Left ventricle myocardium superior (tissue), 1 donor: ENCODE measurements around the gene BNIPL. TPM values are rescaled to one million over a fixed set of nuclear protein-coding genes. Genes with fewer than 3 reads are reported as not detected.

Source experiments
- ATAC-seq: fragments of 200-7000 bp; cut with Tn5 transposase; one replicate; pipeline ENCODE4 v1.9.1; 2020; ENCODE audit warnings: mild to moderate bottlenecking, moderate library complexity
- DNase-seq: peaks from one replicate; pipeline ENCODE4 v3.0.0-alpha.2; 2020
- intact Hi-C: fragments of 100-400 bp; cut with micrococcal nuclease; formaldehyde crosslinking; loops from one replicate; pipeline ENCODE4 v1.11.0; 2022
- total RNA-seq: library from RNA; stranded (reverse); fragmentation: NEBNext Ultra II Directional; extraction: Animal tissue kit (Norgen Biotek cat#: 25700); gene quantifications from one replicate; pipeline ENCODE4 v1.2.1, GENCODE V29; 2021
- donor health status: DM: no; HTN: yes; CAD: no; lungs with severe emphysema.

BNIPL gene
- total RNA-seq, 1 donor from 2014 or later, result 0.32 TPM

DNA sequence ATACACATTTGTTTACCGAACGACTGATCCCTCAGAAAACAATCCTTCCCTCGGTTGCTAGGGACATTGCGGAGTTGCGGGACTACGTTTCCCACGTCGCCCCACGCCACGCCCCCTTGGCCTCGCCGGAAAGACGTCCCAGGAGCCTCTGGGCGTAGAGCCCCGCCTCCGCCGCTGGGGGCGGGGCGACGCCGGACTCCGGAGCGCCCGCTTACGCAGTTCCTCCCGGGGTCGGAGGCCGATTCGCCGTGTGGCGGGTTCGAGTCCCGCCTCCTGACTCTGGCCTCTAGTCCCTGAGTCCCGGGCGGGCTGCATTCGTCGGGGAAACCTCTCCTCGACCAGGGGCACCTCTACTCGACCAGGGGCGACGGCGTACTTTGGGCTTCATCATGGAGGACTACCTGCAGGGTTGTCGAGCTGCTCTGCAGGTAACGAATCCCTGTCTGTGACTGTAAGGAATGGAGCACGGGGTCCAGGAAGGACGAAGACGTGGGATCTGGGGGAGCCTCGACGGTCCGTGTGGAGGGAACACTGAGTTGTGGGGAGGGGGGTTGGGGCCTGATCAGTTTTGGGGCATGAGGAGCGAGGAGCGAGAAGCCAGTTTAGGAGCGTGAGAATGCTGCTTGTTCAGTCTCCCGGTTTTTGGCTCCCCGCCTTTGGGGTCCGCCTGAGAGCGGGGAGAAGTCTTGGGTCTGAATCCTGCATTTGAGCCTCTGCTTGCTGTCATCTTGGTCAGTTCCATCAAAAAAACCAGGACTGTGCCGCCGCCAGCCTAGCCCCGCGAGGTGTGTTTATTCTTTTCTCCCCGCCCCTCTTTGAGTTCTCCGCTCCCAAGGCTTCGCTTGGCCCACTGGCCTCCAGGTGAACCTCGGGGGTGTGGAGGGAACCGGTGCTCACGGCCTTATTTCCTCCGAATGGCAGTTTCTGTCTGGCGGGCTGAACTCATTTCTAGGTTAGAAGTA, 27.9 kb upstream of the BNIPL start, which contains the start of gene PRUNE1:
PRUNE1 (plus strand) TSS at position 206 of the 962 bp plus-strand sequence; CDS start at position 390, 184 bp downstream.
- intact Hi-C loops, result no loop called here
- ATAC-seq (peak; percentile 88), DNase-seq (peak; percentile 98)

- DNase-seq (no peak), ATAC-seq (no peak)
- intact Hi-C loops, result no loop called here
Measured at GRCh38 chr1:151009206-151009587, 27.2 kb upstream of the BNIPL start.

GRCh38 chr1:151009674-151010345, 26.6 kb upstream of the BNIPL start:
- DNase-seq (no peak), ATAC-seq (no peak)
- intact Hi-C loops, result no loop called here

DNA sequence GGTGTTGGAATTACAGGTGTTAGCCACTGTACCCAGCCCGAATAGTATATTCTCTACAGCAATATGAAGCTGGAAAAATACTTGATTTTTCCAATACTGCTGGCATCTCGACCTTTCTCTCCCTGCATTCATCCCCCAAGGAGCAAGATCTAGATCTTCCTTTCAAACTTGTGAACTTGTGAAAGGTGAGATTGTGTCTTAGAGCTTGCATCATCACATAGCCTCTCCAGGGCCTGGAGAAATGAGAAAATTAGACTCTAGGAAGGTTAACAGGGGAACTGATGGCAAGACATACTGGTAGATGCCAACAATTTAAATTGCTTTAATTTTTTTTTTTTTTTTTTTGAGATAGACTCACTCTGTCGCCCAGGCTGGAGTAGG, 26.1 kb upstream of the BNIPL start:
- ATAC-seq (no peak), DNase-seq (no peak)
- intact Hi-C loops, result no loop called here

DNA sequence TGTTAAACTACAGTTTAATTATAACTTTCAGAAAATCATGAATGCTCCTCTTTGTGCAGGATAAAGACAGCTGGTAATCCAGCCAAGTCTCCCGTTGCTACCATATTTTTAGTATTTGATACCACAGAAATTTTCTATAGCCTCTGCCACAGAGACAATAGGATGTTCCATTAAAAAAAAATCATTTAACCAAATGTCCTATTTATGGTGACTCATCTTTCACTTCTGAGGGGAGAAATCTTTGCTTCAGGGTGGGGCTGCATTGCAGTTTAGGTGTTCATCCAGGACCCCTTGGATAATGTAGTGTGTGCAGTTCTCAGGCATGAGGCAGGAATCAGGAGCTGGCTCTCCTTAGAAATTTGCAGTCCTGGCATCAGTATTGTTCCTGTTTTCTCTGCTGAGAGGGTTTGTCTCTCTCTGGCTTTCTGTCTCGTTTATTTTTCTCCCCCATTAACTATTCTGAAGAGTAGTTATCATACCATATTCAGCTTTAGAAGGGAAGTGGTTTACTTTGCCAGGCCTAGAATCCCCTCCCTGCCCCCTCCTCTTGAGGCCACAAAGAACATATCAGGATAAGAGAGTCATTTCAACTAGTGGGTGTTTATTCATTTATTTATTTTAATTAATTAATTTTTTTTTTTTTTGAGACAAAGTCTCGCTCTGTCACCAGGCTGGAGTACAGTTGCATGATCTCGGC, 25.1 kb upstream of the BNIPL start:
- ATAC-seq (no peak), DNase-seq (no peak)
- intact Hi-C loops, result no loop called here

- intact Hi-C loops, result no loop called here
- peak; percentile 55 for ATAC-seq
- DNase-seq, result peak; percentile 50
Measured at GRCh38 chr1:151012684-151013471, 23.5 kb upstream of the BNIPL start.

DNA sequence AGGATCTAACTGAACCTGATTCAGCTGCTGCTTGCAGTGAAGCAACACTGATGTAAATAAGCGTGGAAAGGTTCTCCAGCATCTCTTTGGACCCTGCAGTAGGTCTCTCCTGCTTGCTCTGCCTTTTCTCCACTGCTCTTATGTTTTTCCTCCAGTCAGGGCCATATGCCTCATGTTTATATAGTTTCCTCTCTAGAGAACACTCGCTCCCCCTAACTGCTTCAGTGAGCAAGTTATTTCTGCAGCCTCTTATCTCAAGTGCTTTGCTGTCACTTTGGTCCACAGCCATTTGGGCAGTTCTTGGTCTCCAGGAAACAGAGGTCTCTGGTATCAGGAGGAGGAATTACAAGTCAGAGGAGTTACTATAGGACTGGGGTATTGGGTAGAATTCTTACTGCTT, 22.9 kb upstream of the BNIPL start:
- DNase-seq (no peak), ATAC-seq (peak; percentile 86)
- intact Hi-C loops, result no loop called here

GRCh38 chr1:151024540-151025146, 11.7 kb upstream of the BNIPL start:
- peak; percentile 82 for DNase-seq
- ATAC-seq, result peak; percentile 79
- intact Hi-C loops, result no loop called here

DNA sequence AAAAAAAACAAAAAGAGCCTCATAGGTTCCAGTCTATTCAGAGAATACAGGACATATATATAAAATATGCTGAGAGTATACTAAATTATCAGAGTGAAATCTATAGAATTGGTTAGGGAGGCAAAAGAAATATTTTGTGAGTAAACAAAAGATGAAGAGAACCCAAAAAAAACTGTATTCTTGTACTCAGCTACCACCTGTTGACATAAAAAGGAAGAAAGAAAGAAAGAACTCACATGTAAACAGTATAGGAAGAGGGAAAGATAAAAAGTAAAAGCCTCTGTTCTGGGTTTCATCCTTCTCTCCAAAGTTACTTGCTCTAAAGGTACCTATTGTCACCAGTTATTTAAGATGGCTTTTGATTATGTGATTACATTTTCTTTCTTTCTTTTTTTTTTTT, 9.9 kb upstream of the BNIPL start:
- ATAC-seq (no peak), DNase-seq (no peak)
- intact Hi-C loops, result no loop called here

DNA sequence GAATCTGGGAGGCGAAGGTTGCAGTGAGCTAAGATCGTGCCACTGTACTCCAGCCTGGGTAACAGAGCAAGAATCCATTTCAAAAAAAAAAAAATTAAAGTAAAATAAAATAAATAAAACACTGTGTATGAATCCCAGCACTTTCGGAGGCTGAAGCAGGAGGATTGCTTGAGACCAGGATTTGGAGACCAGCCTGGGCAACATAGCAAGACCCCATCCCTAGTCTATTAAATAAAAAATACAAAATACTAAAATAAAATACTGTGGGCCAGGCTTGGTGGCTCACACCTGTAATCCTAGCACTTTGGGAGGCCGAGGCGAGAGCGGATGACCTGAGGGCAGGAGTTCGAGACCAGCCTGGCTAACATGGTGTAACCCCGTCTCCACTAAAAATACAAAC, 4.2 kb upstream of the BNIPL start:
- ATAC-seq (no peak), DNase-seq (no peak)
- intact Hi-C loops, result no loop called here

GRCh38 chr1:151035167-151035566, 1.2 kb upstream of the BNIPL start:
- DNase-seq, result no peak
- intact Hi-C loops, result no loop called here
- ATAC-seq, result peak; percentile 35

DNA sequence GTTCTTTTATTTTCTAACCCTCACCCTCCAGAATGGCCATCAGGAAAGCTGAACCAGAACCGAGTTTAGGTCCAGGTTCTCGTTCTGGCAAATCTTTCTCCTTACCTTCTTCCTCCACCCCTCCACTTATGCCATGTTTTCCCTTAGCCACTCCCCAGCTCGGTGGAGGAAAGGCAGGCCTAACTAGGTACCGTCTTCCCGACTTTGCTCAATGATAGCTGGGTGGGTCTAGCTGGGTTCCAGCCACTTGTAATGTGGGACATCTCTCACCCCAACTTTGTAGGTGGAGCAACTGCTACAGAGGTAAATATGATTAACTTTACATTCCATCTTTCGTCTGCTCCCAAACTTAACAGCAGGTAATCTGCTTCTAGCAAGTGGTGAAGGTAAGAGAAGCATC, 646 bp downstream of the BNIPL start:
- ATAC-seq (no peak), DNase-seq (no peak)
- intact Hi-C loops, result no loop called here

- ATAC-seq, result no peak
Measured at GRCh38 chr1:151039521-151039920, 3.1 kb downstream of the BNIPL start.

GRCh38 chr1:151043163-151043562, 6.8 kb downstream of the BNIPL start:
- ATAC-seq (no peak), DNase-seq (no peak)
- intact Hi-C loops, result no loop called here

More at GRCh38 chr1:151039521-151039920, 3.1 kb downstream of the BNIPL start:
- DNase-seq, result no peak
- intact Hi-C loops, result no loop called here

GRCh38 chr1:151047591-151047924, 11.2 kb downstream of the BNIPL start, which contains the start of gene C1orf56:
TSS of gene C1orf56 (plus strand) at chr1:151047751. CDS start at chr1:151047848, 97 bp downstream.
- intact Hi-C loops, result no loop called here
- peak; percentile 83 for DNase-seq
- ATAC-seq, result peak; percentile 88

DNA sequence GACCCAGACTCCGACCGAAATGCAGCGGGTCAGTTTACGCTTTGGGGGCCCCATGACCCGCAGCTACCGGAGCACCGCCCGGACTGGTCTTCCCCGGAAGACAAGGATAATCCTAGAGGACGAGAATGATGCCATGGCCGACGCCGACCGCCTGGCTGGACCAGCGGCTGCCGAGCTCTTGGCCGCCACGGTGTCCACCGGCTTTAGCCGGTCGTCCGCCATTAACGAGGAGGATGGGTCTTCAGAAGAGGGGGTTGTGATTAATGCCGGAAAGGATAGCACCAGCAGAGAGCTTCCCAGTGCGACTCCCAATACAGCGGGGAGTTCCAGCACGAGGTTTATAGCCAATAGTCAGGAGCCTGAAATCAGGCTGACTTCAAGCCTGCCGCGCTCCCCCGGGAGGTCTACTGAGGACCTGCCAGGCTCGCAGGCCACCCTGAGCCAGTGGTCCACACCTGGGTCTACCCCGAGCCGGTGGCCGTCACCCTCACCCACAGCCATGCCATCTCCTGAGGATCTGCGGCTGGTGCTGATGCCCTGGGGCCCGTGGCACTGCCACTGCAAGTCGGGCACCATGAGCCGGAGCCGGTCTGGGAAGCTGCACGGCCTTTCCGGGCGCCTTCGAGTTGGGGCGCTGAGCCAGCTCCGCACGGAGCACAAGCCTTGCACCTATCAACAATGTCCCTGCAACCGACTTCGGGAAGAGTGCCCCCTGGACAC, 11.7 kb downstream of the BNIPL start:
- DNase-seq (peak; percentile 80), ATAC-seq (peak; percentile 83)
- intact Hi-C loops, result no loop called here

DNA sequence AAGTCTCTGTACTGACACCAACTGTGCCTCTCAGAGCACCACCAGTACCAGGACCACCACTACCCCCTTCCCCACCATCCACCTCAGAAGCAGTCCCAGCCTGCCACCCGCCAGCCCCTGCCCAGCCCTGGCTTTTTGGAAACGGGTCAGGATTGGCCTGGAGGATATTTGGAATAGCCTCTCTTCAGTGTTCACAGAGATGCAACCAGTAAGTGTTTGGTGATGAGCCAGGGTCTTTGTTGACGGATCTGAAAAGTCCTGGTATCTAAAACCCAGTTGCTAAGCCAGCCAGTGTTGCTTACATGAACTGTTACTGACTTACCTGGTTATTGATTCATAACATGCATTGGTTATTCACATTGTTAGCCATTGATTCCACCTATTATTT, 12.3 kb downstream of the BNIPL start:
- intact Hi-C loops, result no loop called here
- ATAC-seq, result no peak

GRCh38 chr1:151049458-151049857, 13.1 kb downstream of the BNIPL start:
- no peak for DNase-seq
- intact Hi-C loops, result no loop called here
- no peak for ATAC-seq

More for the DNA sequence above, 12.3 kb downstream of the BNIPL start:
- DNase-seq, result no peak
